PC-3 (cell line): ENCODE measurements around the gene RUVBL2. TPM values are rescaled to one million over a fixed set of nuclear protein-coding genes. Genes with fewer than 3 reads are reported as not detected.
"Not testable (repeated sequence)": the region's sequence is repeated elsewhere in the genome, so short reads cannot be mapped to it uniquely, and the experiment has no call there.

Experiments
- ATAC-seq: fragments of 200-7000 bp; cut with Tn5 transposase; 2 replicates; pipeline ENCODE4 v1.9.1; 2020; ENCODE audit warnings: mild to moderate bottlenecking, moderate library complexity
- BruUV-seq: library from RNA; stranded (reverse); fragments of 400-500 nt; replicated peaks from 2 replicates; lab custom pipeline; 2021; lab: Mats Ljungman, UMichigan
- CTCF ChIA-PET: fragments of 300-600 bp; sonication (Branson Sonifier 250); formaldehyde crosslinking; loops from one replicate; lab custom pipeline; 2022; ENCODE audit warnings: antibody characterized with exemption; lab: Charles Lee
- POLR2A ChIA-PET: fragments of 300-600 bp; sonication (Branson Sonifier 250); formaldehyde crosslinking; loops from one replicate; lab custom pipeline; 2022; ENCODE audit warnings: antibody characterized with exemption; ENCODE audit not compliant: unreplicated experiment; lab: Charles Lee
- DNase-seq: peaks from one replicate; pipeline ENCODE4 v3.0.0-alpha.2; 2015
- H2AFZ ChIP-seq: fragments of 300-600 bp; sonication (generic); 2 replicates; pipeline ENCODE4 v1.6.0; 2016; ENCODE audit warnings: antibody characterized with exemption, low read length
- H3F3A ChIP-seq: fragments of 300-600 bp; sonication (generic); one replicate; pipeline ENCODE4 v1.6.0; 2017; ENCODE audit warnings: antibody characterized with exemption, low read length, control low read depth, mild to moderate bottlenecking; ENCODE audit not compliant: unreplicated experiment
- H3K27ac ChIP-seq: fragments of 300-600 bp; sonication (generic); 2 replicates; pipeline ENCODE4 v1.5.1; 2016; ENCODE audit warnings: mild to moderate bottlenecking, low read length
- H3K27me3 ChIP-seq: fragments of 300-600 bp; sonication (generic); 2 replicates; pipeline ENCODE4 v1.6.1; 2016; ENCODE audit warnings: low read length, mixed read lengths
- H3K36me3 ChIP-seq: fragments of 300-600 bp; sonication (generic); 2 replicates; pipeline ENCODE4 v1.6.1; 2016; ENCODE audit warnings: low read depth, mixed run types, low read length, mixed read lengths
- H3K4me1 ChIP-seq: fragments of 300-600 bp; sonication (generic); 2 replicates; pipeline ENCODE4 v1.5.1; 2016; ENCODE audit warnings: low read length; ENCODE audit not compliant: insufficient read depth
- H3K4me2 ChIP-seq: fragments of 300-600 bp; sonication (generic); 2 replicates; pipeline ENCODE4 v1.6.0; 2016; ENCODE audit warnings: low read length
- H3K4me3 ChIP-seq: fragments of 300-600 bp; sonication (generic); 2 replicates; pipeline ENCODE4 v1.5.1; 2016; ENCODE audit warnings: mild to moderate bottlenecking, low read length, mixed read lengths
- H3K79me2 ChIP-seq: fragments of 300-600 bp; sonication (generic); 2 replicates; pipeline ENCODE4 v1.6.1; 2017; ENCODE audit warnings: low read length, mixed read lengths
- H3K9ac ChIP-seq: fragments of 300-600 bp; sonication (generic); 2 replicates; pipeline ENCODE4 v1.6.0; 2016; ENCODE audit warnings: mild to moderate bottlenecking, low read length
- H3K9me2 ChIP-seq: fragments of 300-600 bp; sonication (generic); replicated peaks from 2 replicates; pipeline ENCODE4 v1.6.1; 2016; ENCODE audit warnings: mixed run types, low read length, mixed read lengths
- H3K9me3 ChIP-seq: fragments of 300-600 bp; sonication (generic); 2 replicates; pipeline ENCODE4 v1.6.1; 2016; ENCODE audit warnings: low read length, mixed read lengths
- H4K20me1 ChIP-seq: fragments of 300-600 bp; sonication (generic); 2 replicates; pipeline ENCODE4 v1.6.1; 2016; ENCODE audit warnings: low read length, mixed read lengths
- EZH2 ChIP-seq: fragments of 300-600 bp; sonication (generic); IDR thresholded peaks from one replicate; pipeline ENCODE4 v1.6.1; 2017; ENCODE audit warnings: antibody characterized with exemption, mild to moderate bottlenecking, low read length; ENCODE audit not compliant: unreplicated experiment
- EZH2phosphoT487 ChIP-seq: fragments of 300-600 bp; sonication (generic); IDR thresholded peaks from 2 replicates; pipeline ENCODE4 v1.6.1; 2018; ENCODE audit warnings: mild to moderate bottlenecking, antibody characterized with exemption, low read length, borderline replicate concordance
- intact Hi-C: fragments of 100-400 bp; cut with micrococcal nuclease; formaldehyde crosslinking; loops from 2 replicates; pipeline ENCODE4 v1.9.0; 2023
- total RNA-seq: library from RNA; depleted of rRNA; stranded (reverse); fragments of >200 nt; gene quantifications from 2 replicates; pipeline ENCODE4 v1.2.3, GENCODE V29; 2014
- TF ChIP-seq, protein P1 (sequence below): fragments of 300-600 bp; sonication (generic); conservative IDR thresholded peaks from 2 replicates; pipeline ENCODE4 v1.5.1; 2017; ENCODE audit warnings: antibody characterized with exemption, low read depth, mild to moderate bottlenecking, low read length

Gene RUVBL2
- total RNA-seq, 1 experiment from 2014 or later: 291 TPM

DNA sequence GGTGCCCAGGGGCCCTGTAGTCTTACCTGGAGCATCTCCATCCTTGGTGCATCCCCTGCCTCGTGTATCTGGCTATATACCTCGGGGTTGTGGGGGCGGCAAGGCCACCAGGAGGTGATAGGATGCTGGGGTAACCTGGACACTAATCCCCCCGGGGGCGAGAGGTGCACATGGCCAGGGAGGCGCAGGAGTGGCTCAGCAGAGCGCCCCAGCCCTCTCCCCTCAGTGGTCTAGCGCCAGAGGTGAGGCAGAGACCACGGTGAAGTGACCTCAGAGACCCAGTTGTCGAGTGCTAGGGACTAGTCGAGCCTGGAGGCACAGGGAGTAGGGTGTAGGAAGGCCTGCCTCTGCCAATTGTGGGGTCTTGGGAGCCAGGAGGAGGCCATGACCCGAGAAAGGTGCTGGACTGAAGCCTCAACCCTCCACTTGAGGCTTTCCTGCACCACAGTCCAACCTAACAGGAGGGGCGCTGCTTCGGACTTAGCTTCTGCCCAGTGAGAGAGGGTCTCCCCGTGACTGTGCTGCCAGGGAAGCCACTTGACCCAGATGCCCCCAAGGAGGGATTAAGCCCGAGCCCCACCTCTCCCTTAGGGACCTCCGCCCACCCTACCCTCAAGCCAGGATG, 23.5 kb downstream of the RUVBL2 start, which contains the start of gene LHB:
LHB (minus strand) TSS at position 51 of the 625 bp plus-strand sequence; CDS start at position 41, 10 bp downstream.
- peak within 1 kb of the TSS; percentile 77 for H3K4me2 ChIP-seq

DNA sequence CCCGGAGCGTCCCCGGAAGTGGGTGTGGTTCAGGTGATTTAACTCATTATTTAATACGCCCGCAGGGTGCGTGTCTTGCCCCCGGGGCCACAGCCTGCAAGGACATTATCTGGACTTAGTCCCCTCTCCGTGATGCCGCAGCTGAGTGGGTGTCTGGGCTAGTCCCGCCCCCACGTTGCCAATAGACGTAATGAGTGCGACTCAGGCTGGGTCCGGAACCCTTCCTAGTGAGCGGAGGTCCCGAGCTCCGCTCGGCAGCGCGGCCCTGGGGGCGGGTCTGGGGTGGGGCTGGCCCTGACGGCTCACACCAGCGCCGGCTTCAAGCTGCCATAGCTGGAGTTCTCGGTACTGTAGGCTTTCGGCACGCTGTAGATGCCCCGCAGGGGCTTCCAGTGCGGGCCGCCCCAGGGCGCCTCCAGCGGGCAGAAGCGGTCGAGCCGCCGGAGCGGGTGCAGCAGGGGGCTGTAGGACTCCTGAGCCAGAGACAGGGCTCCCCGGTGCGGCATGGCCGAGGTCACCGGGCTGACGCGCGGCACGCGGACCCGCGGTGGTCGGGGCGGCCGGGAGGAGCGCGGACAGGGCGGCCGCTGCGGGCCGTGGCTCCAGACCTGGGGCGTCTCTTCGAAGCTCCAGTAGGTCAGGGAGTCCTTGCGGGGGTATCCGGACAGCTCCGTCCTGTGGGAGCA, 24.1 kb downstream of the RUVBL2 start:
- peak overlapping the region; percentile 46 for H2AFZ ChIP-seq
- TF ChIP-seq EZH2phosphoT487 (no peak), EZH2 (no peak)
- TF ChIP-seq, protein P1, sequence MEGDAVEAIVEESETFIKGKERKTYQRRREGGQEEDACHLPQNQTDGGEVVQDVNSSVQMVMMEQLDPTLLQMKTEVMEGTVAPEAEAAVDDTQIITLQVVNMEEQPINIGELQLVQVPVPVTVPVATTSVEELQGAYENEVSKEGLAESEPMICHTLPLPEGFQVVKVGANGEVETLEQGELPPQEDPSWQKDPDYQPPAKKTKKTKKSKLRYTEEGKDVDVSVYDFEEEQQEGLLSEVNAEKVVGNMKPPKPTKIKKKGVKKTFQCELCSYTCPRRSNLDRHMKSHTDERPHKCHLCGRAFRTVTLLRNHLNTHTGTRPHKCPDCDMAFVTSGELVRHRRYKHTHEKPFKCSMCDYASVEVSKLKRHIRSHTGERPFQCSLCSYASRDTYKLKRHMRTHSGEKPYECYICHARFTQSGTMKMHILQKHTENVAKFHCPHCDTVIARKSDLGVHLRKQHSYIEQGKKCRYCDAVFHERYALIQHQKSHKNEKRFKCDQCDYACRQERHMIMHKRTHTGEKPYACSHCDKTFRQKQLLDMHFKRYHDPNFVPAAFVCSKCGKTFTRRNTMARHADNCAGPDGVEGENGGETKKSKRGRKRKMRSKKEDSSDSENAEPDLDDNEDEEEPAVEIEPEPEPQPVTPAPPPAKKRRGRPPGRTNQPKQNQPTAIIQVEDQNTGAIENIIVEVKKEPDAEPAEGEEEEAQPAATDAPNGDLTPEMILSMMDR: 0 out of 2 replicates have a peak, but pooled peaks have one; percentile 27
- intact Hi-C loops: no loop called here
- H3F3A ChIP-seq: no peaks in the 10 kb centered on the region
- no peaks in the 10 kb centered on the region for H3K79me2 ChIP-seq
- no peaks in the 10 kb centered on the region for H3K9me2 ChIP-seq
- H3K27me3 ChIP-seq: no peaks in the 10 kb centered on the region
- peaks cover 10% of the 10 kb centered on the region; the same call in 1 of the 2 replicates for H3K4me1 ChIP-seq
- peak overlapping the region; percentile 77 for H3K4me2 ChIP-seq
- peak; percentile 74 for ATAC-seq
- BruUV-seq: no TSS peak
- no peaks in the 10 kb centered on the region for H3K9me3 ChIP-seq
- H3K27ac ChIP-seq: no peak overlapping the region
- POLR2A ChIA-PET: interaction anchor here (0.5 to 0.6 kb wide), 3 partner anchors 25 to 107 kb away, joined by 3 to 7 read pairs (median 3); no protein-coding TSS in a partner anchor
- H3K9ac ChIP-seq: peak overlapping the region; percentile 35
- CTCF ChIA-PET: interaction anchor here (0.5 to 1.1 kb wide), 4 partner anchors 24 to 146 kb away, joined by 3 to 9 read pairs (median 4); partner anchors contain the start of genes GYS1 and RUVBL2
- peak; percentile 59 for DNase-seq
- H3K4me3 ChIP-seq: peak overlapping the region; percentile 60
- no peaks in the 10 kb centered on the region for H3K36me3 ChIP-seq
- H4K20me1 ChIP-seq: no peaks in the 10 kb centered on the region

More for the DNA sequence above, 23.5 kb downstream of the RUVBL2 start, which contains the start of gene LHB:
- ChIA-PET POLR2A (interaction anchor here (0.6 kb wide), 1 partner anchor 24 kb away, joined by 7 read pairs; no protein-coding TSS in a partner anchor), CTCF (interaction anchor here (0.5 to 1.1 kb wide), 4 partner anchors 24 to 145 kb away, joined by 3 to 9 read pairs (median 4); partner anchors contain the start of genes GYS1 and RUVBL2)
- peak; percentile 3 for ATAC-seq
- H3K9me3 ChIP-seq: no peaks in the 10 kb centered on the region
- peak within 1 kb of the TSS; percentile 35 for H3K9ac ChIP-seq
- no peaks in the 10 kb centered on the region for H3K36me3 ChIP-seq
- TF ChIP-seq EZH2phosphoT487 (no peak), EZH2 (no peak)
- TF ChIP-seq, protein P1: no peak
- no peaks in the 10 kb centered on the region for H3F3A ChIP-seq
- no peak within 1 kb of the TSS for H3K27ac ChIP-seq
- TSS peak; percentile 28 for BruUV-seq
- DNase-seq: no peak
- H3K79me2 ChIP-seq: no peaks in the 10 kb centered on the region
- peak within 1 kb of the TSS; percentile 46 for H2AFZ ChIP-seq
- H3K9me2 ChIP-seq: no peaks in the 10 kb centered on the region
- intact Hi-C loops: no loop called here
- H4K20me1 ChIP-seq: no peaks in the 10 kb centered on the region
- peaks cover 10% of the 10 kb centered on the region; the same call in 1 of the 2 replicates for H3K4me1 ChIP-seq
- H3K27me3 ChIP-seq: no peaks in the 10 kb centered on the region
- H3K4me3 ChIP-seq: peak within 1 kb of the TSS; percentile 60

DNA sequence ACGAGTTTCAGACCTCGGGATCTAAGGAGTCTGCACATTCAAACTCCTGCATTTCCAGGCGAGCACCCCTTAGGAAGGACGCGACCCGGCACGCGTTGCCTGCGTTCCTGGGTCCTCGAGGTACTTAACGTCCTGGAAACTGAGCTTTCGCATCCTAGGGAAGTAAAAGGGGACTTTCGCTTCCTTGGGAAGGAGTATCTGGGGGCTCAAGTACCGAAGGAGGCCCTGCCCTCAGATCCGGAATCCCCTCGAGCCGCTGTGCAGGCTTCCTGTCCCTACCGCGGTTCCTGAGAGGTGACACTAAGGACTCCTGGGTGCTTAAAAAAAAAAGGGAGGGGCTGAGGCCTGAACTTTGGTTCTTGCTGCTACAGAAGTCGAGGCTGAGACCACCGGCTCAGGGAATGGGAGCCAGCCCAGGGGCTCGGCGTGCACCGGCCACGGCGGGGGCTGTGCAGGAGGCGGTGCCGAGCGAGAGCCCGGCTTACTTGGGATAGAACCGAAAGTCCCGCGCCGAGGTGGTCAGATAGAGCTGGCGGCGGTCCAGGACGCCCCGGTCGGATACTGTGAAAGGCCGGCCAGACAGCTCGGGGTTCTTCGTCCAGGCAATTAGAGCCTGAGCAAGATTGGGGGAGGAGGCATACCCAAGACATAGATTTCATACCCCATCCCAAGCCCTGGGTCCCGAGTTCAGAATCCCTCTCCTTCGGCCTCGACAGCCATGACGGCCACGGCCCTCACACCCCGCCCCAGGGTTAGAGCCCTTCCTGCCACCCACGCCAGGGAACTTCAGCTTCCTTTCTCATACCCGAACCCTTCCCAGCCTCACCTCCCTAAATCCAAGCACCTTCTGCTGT, 24.9 kb downstream of the RUVBL2 start:
- ChIA-PET CTCF (interaction anchor here (1.1 kb wide), 1 partner anchor 79 kb away, joined by 4 read pairs; no protein-coding TSS in a partner anchor), POLR2A (interaction anchor here (0.5 to 0.6 kb wide), 3 partner anchors 10 to 106 kb away, joined by 3 read pairs; no protein-coding TSS in a partner anchor)
- not testable (repeated sequence) for H3K27me3 ChIP-seq

More for the DNA sequence above, 24.9 kb downstream of the RUVBL2 start:
- H3K79me2 ChIP-seq, H3K9me3 ChIP-seq, H3K27ac ChIP-seq, H4K20me1 ChIP-seq, H3F3A ChIP-seq, H3K9me2 ChIP-seq, H3K36me3 ChIP-seq, intact Hi-C loops: not testable (repeated sequence)
- Histone ChIP-seq H2AFZ (peak overlapping the region; percentile 46; the same call in 1 of the 2 replicates), H3K4me1 (peaks cover 10% of the 10 kb centered on the region; the same call in 1 of the 2 replicates), H3K9ac (peak overlapping the region; percentile 35), H3K4me2 (peak overlapping the region; percentile 77), H3K4me3 (peak overlapping the region; percentile 60)
- TSS peak; percentile 42 for BruUV-seq
- ATAC-seq (peak; percentile 29; the same call in 1 of the 2 replicates), DNase-seq (peak; percentile 8)
